ENCODE results near the gene LHX4.

LHX4 gene

GRCh38 chr1:180261030-180261429, 31.0 kb downstream of the LHX4 start:
- TF ChIP-seq ZFX (IDR thresholded peaks at IDR 0.05) (no peak), CTCF (conservative IDR thresholded peaks at IDR 0.05) (no peak)
- H3K27ac ChIP-seq = no peak overlapping the region

GRCh38 chr1:180261524-180262155, 31.6 kb downstream of the LHX4 start:
- H3K27ac ChIP-seq = no peak overlapping the region
- no peak for TF ChIP-seq ZFX (IDR thresholded peaks at IDR 0.05)
- TF ChIP-seq CTCF (conservative IDR thresholded peaks at IDR 0.05) = no peak

GRCh38 chr1:180262628-180263488, 32.8 kb downstream of the LHX4 start:
- TF ChIP-seq CTCF (conservative IDR thresholded peaks at IDR 0.05) = no peak
- no peak for TF ChIP-seq ZFX (IDR thresholded peaks at IDR 0.05)
- H3K27ac ChIP-seq = no peak overlapping the region

GRCh38 chr1:180264595-180264994, 34.5 kb downstream of the LHX4 start:
- TF ChIP-seq CTCF (conservative IDR thresholded peaks at IDR 0.05) (no peak), ZFX (IDR thresholded peaks at IDR 0.05) (no peak)

GRCh38 chr1:180265201-180265600, 35.1 kb downstream of the LHX4 start:
- H3K27ac ChIP-seq = no peak overlapping the region
- TF ChIP-seq CTCF (conservative IDR thresholded peaks at IDR 0.05) (no peak), ZFX (IDR thresholded peaks at IDR 0.05) (no peak)

More at GRCh38 chr1:180264595-180264994, 34.5 kb downstream of the LHX4 start:
- no peak overlapping the region for H3K27ac ChIP-seq

- no peak for TF ChIP-seq CTCF (conservative IDR thresholded peaks at IDR 0.05)
- TF ChIP-seq ZFX (IDR thresholded peaks at IDR 0.05) = no peak
- no peak overlapping the region for H3K27ac ChIP-seq
Measured at GRCh38 chr1:180265871-180266270, 35.8 kb downstream of the LHX4 start.

All from C4-2B (cell line).